HepG2 (cell line): ENCODE data around the gene GLYATL3. TPM values are rescaled to one million over a fixed set of nuclear protein-coding genes. Genes with fewer than 3 reads are reported as not detected.

Experiments
- ATAC-seq: fragments of 200-7000 bp; cut with Tn5 transposase; 3 replicates; pipeline ENCODE4 v1.9.1; 2020; ENCODE audit warnings: mild to moderate bottlenecking, moderate library complexity
- BruUV-seq: library from RNA; stranded (reverse); fragments of 400-500 nt; replicated peaks from 2 replicates; lab custom pipeline; 2021; lab: Mats Ljungman, UMichigan
- CTCF ChIA-PET: fragments of 300-600 bp; formaldehyde crosslinking; extraction: SDS; loops from one replicate; lab custom pipeline; 2021; ENCODE audit warnings: low total read pairs, inconsistent platforms, low intra/inter-chr PET ratio; lab: Yijun Ruan, JAX
- POLR2A ChIA-PET: fragments of 350-600 bp; sonication (Branson Sonifier 250); formaldehyde crosslinking; loops from one replicate; lab custom pipeline; 2020; ENCODE audit warnings: antibody characterized with exemption, inconsistent platforms; lab: Yijun Ruan, JAX
- DNase-seq: peaks from one replicate; pipeline ENCODE4 v3.0.0-alpha.2; 2015; ENCODE audit warnings: low spot score
- FAIRE-seq: peaks from 3 replicates; lab custom pipeline; 2011; peaks lifted over from hg19 to GRCh38; lab: Jason Lieb, UNC
- H2AFZ ChIP-seq: one replicate; pipeline ENCODE4 v1.6.1; 2011; ENCODE audit warnings: low read length, inconsistent platforms
- H3K27ac ChIP-seq: fragments of 300-600 bp; 3 replicates; pipeline ENCODE4 v1.8.0; 2011; ENCODE audit warnings: mixed run types, mild to moderate bottlenecking, mixed read lengths, low read length, inconsistent platforms; ENCODE audit not compliant: insufficient read depth; ENCODE audit errors: extremely low read length
- H3K27me3 ChIP-seq, 2 experiments: fragments of 200-600 bp in 1 of 2; 2 replicates in 1 of 2; 3 replicates in 1 of 2; pipeline versions ENCODE4 v1.6.0 to v1.8.0; 2011; ENCODE audit warnings: low read length in 2 of 2, mild to moderate bottlenecking in 2 of 2, moderate library complexity in 2 of 2, inconsistent platforms in 1 of 2; ENCODE audit not compliant: insufficient read depth in 2 of 2, control insufficient read depth in 1 of 2
- H3K36me3 ChIP-seq, 2 experiments: fragments of 200-600 bp in 1 of 2; replicated peaks in 1 of 2; 2 replicates in 1 of 2; 3 replicates in 1 of 2; pipeline versions ENCODE4 v1.5.1 to v1.8.0; 2011; ENCODE audit warnings: low read length in 2 of 2, inconsistent platforms in 1 of 2; ENCODE audit not compliant: insufficient read depth in 2 of 2, control insufficient read depth in 1 of 2
- H3K4me1 ChIP-seq: 2 replicates; pipeline ENCODE4 v1.5.1; 2012; ENCODE audit warnings: low read length, inconsistent platforms; ENCODE audit not compliant: insufficient read depth
- H3K4me2 ChIP-seq: 2 replicates; pipeline ENCODE4 v1.6.0; 2011; ENCODE audit warnings: low read depth, low read length, inconsistent platforms
- H3K4me3 ChIP-seq, 3 experiments: fragments of 200-600 bp in 1 of 3; sonication (generic), shearing (Covaris generic) in 1 of 3; replicated peaks in 1 of 3; 2 replicates each; pipeline ENCODE4 v1.5.1; 2011 to 2016; ENCODE audit warnings: low read length in 3 of 3, inconsistent platforms in 2 of 3, low read depth in 2 of 3, mild to moderate bottlenecking in 2 of 3, control low read depth in 1 of 3, mixed read lengths in 1 of 3; ENCODE audit not compliant: insufficient read depth in 1 of 3
- H3K79me2 ChIP-seq: one replicate; pipeline ENCODE4 v1.6.1; 2011; ENCODE audit warnings: low read length, inconsistent platforms; ENCODE audit not compliant: insufficient read depth
- H3K9ac ChIP-seq: 2 replicates; pipeline ENCODE4 v1.6.0; 2011; ENCODE audit warnings: mild to moderate bottlenecking, low read depth, low read length, inconsistent platforms; ENCODE audit not compliant: insufficient read depth
- H3K9me3 ChIP-seq: 2 replicates; pipeline ENCODE4 v1.5.1; 2012; ENCODE audit warnings: mild to moderate bottlenecking, low read length
- H4K20me1 ChIP-seq: 2 replicates; pipeline ENCODE4 v1.6.0; 2011; ENCODE audit warnings: inconsistent platforms, mild to moderate bottlenecking, low read length, moderate library complexity; ENCODE audit not compliant: insufficient read depth
- NFE2L2 ChIP-seq: fragments of 150-350 bp; IDR thresholded peaks from 2 replicates; pipeline ENCODE4 v1.6.1; 2014; ENCODE audit warnings: low read length
- RARA ChIP-seq: IDR thresholded peaks from 2 replicates; pipeline ENCODE4 v1.6.1; 2016; ENCODE audit warnings: missing genetic modification reagents, missing compliant biosample characterization
- ZNF235 ChIP-seq: sonication (generic); formaldehyde crosslinking; IDR thresholded peaks from 2 replicates; pipeline ENCODE4 v1.8.1; 2023; ENCODE audit warnings: mild to moderate bottlenecking, missing genetic modification reagents, borderline replicate concordance
- ZNF768 ChIP-seq: sonication (generic); formaldehyde crosslinking; IDR thresholded peaks from 2 replicates; pipeline ENCODE4 v1.4.0; 2020; ENCODE audit warnings: missing genetic modification reagents
- ZSCAN25 ChIP-seq: sonication (generic); formaldehyde crosslinking; IDR thresholded peaks from 2 replicates; pipeline ENCODE4 v1.8.0; 2022; ENCODE audit warnings: mild to moderate bottlenecking, missing genetic modification reagents
- WGBS: methylation state at CpG from one replicate; pipeline ENCODE4 v1.1.6; 2017; ENCODE audit warnings: low lambda C conversion rate; 5-methylcytosine and 5-hydroxymethylcytosine counted together
- in situ Hi-C: cut with HindIII; loops from 2 replicates; pipeline ENCODE4 v1.10.0; 2017; ENCODE audit warnings: low pct_unique_long_range_greater_than_20kb; ENCODE audit not compliant: extremely low pct_ligation_motif_present
- intact Hi-C: fragments of 100-400 bp; cut with micrococcal nuclease; formaldehyde crosslinking; loops from one replicate; pipeline ENCODE4 v1.10.0; 2022; ENCODE audit not compliant: unreplicated experiment
- polyA plus RNA-seq, 8 experiments: library from polyadenylated mRNA; depleted of rRNA in 3 of 8; stranded (reverse) in 7 of 8; unstranded in 1 of 8; fragments of >200 nt; fragmentation: Illumina TruSeq in 4 of 8; extraction: Trizol in 4 of 8; gene quantifications; 2 replicates each; pipeline versions ENCODE4 v1.2.1 to v1.2.3, GENCODE V29; 2011 to 2016; ENCODE audit warnings: low read depth in 4 of 8, missing spikeins in 1 of 8, mixed read lengths in 1 of 8; ENCODE audit not compliant: insufficient read depth in 1 of 8
- total RNA-seq, 5 experiments: library from RNA; depleted of rRNA; stranded (reverse); fragments of >200 nt; fragmentation: Illumina TruSeq; extraction: Trizol; gene quantifications; 2 replicates each; pipeline ENCODE4 v1.2.3, GENCODE V29; 2016; ENCODE audit warnings: low read depth in 1 of 5
- TF ChIP-seq, protein P1 (sequence below): sonication (generic); formaldehyde crosslinking; IDR thresholded peaks from 2 replicates; pipeline ENCODE4 v1.5.0; 2020; ENCODE audit warnings: mild to moderate bottlenecking, missing genetic modification reagents, borderline replicate concordance
- TF ChIP-seq, protein P2 (sequence below): sonication (generic); formaldehyde crosslinking; IDR thresholded peaks from 2 replicates; pipeline ENCODE4 v1.5.0; 2020; ENCODE audit warnings: mild to moderate bottlenecking, missing genetic modification reagents, moderate library complexity

GLYATL3 gene
- total and polyA plus RNA-seq, 2 of the 13 experiments (the other 11 are each of a cell fraction or from before 2014, with no cell fraction given): 0.05 TPM; not detected in 1

DNA sequence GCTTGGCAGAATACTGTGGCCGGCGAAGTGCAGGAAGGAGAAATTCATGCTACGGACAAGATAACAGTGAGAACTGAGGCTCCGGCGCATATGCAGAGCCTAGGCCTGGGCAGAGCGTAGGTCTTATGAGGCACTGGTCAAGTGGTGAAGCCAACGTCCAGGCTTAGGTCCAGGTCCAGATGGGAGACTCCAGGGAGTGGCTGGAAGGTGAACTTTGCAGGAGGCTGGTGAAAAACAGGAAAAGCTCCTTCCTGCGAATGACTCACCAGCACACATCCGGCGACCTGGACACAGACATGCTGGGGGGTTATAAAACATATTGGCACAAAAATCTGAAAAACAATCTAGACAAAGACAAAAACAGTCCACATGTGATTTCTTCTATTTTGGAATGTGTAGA, 66.1 kb downstream of the GLYATL3 start (continued):
- TF ChIP-seq NFE2L2: no peak
- TF ChIP-seq ZNF768: no peak
- TF ChIP-seq RARA (CRISPR knock-in tag): peak; percentile 39; the same call in 1 of the 2 replicates
- TF ChIP-seq, protein P1, sequence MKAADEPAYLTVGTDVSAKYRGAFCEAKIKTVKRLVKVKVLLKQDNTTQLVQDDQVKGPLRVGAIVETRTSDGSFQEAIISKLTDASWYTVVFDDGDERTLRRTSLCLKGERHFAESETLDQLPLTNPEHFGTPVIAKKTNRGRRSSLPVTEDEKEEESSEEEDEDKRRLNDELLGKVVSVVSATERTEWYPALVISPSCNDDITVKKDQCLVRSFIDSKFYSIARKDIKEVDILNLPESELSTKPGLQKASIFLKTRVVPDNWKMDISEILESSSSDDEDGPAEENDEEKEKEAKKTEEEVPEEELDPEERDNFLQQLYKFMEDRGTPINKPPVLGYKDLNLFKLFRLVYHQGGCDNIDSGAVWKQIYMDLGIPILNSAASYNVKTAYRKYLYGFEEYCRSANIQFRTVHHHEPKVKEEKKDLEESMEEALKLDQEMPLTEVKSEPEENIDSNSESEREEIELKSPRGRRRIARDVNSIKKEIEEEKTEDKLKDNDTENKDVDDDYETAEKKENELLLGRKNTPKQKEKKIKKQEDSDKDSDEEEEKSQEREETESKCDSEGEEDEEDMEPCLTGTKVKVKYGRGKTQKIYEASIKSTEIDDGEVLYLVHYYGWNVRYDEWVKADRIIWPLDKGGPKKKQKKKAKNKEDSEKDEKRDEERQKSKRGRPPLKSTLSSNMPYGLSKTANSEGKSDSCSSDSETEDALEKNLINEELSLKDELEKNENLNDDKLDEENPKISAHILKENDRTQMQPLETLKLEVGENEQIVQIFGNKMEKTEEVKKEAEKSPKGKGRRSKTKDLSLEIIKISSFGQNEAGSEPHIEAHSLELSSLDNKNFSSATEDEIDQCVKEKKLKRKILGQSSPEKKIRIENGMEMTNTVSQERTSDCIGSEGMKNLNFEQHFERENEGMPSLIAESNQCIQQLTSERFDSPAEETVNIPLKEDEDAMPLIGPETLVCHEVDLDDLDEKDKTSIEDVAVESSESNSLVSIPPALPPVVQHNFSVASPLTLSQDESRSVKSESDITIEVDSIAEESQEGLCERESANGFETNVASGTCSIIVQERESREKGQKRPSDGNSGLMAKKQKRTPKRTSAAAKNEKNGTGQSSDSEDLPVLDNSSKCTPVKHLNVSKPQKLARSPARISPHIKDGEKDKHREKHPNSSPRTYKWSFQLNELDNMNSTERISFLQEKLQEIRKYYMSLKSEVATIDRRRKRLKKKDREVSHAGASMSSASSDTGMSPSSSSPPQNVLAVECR (CRISPR knock-in tag): no peak

DNA sequence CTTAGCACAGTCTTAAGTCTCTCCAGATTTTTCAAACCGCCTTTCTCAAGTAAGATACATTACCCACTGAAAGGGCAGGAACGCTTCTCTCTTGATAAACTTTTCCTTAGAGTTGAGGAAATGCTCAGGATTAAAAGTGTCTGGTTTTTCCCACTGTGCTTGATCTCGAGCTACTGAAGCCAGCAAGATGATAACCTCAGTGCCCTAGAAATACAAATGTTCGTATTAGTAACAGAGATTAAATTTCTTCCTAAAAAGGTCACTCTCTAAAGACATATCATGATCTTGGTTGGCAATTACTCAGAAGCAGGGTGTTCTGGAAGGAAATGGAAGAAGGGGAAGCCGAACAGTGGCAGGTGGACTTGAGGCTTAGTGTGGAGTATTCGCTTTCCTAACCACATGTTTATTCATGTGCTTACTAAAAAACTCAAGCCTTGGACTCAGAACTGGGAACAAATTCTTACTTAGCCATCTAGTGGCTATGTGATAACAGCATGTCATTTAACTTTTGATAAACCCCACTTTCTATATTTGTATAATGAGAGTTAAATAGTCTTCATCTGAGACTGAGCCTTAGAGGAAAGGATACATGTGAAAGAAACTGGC, 70.9 kb downstream of the GLYATL3 start:
- 25% methylated on average over 6 of the region's 6 CpGs for WGBS
- Histone ChIP-seq H3K36me3 (no peaks in the 10 kb centered on the region), H3K79me2 (no peaks in the 10 kb centered on the region), H3K9me3 (no peaks in the 10 kb centered on the region), H3K4me3 (no peak overlapping the region), H4K20me1 (no peaks in the 10 kb centered on the region), H3K4me1 (peaks cover 31% of the 10 kb centered on the region), H3K27me3 (no peaks in the 10 kb centered on the region), H3K9ac (no peak overlapping the region), H3K4me2 (peak overlapping the region; percentile 51), H3K27ac (no peak overlapping the region), H2AFZ (peak overlapping the region; percentile 28)
- BruUV-seq: no TSS peak
- in situ Hi-C loops (no loop called here), intact Hi-C loops (loop anchor here (5.0 kb wide), 1 partner anchor 38 kb away; no protein-coding TSS in a partner anchor)
- CTCF ChIA-PET: interaction anchor here (2.0 kb wide), 1 partner anchor 38 kb away, joined by 6 read pairs; no protein-coding TSS in a partner anchor
- ATAC-seq (peak; percentile 69), DNase-seq (peak; percentile 37), FAIRE-seq (peak; percentile 71)
- POLR2A ChIA-PET: no interaction called here
- no peak for TF ChIP-seq ZSCAN25 (CRISPR knock-in tag)
- TF ChIP-seq, protein P2, sequence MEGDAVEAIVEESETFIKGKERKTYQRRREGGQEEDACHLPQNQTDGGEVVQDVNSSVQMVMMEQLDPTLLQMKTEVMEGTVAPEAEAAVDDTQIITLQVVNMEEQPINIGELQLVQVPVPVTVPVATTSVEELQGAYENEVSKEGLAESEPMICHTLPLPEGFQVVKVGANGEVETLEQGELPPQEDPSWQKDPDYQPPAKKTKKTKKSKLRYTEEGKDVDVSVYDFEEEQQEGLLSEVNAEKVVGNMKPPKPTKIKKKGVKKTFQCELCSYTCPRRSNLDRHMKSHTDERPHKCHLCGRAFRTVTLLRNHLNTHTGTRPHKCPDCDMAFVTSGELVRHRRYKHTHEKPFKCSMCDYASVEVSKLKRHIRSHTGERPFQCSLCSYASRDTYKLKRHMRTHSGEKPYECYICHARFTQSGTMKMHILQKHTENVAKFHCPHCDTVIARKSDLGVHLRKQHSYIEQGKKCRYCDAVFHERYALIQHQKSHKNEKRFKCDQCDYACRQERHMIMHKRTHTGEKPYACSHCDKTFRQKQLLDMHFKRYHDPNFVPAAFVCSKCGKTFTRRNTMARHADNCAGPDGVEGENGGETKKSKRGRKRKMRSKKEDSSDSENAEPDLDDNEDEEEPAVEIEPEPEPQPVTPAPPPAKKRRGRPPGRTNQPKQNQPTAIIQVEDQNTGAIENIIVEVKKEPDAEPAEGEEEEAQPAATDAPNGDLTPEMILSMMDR (CRISPR knock-in tag): peak; percentile 14; the same call in 1 of the 2 replicates
- TF ChIP-seq ZNF235 (CRISPR knock-in tag): no peak
